NCI-H128 (cell line): ENCODE data around the gene IL10.

Experiments used
- DNase-seq: peaks from one replicate; lab custom pipeline; 2025; ENCODE audit not compliant: unreplicated experiment; lab: John Stamatoyannopoulos, UW

IL10 gene

DNA sequence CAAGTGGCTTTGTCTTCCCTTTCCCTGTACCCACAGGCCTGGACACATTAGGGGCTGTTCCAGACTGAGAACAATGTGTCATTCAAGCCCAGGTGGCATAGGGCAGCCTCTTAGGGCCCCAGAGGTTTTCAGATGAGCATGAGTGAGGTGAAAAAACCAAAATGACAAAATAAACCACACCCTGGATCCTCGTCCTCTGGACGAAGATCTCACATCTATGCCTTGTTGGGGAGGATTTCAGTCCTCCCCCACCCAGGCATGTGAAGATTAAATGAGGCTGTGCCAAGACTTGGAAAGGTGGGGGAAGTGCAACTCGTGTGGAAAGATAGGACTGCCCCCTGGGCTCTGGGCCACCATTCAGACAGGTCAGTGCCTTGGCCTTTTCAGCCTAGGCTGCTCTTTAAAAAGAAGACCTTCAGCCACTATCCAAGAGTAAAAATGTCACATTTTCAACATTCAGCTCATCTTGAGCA lies 34.5 kb downstream of the IL10 start:
- no peak for DNase-seq

DNA sequence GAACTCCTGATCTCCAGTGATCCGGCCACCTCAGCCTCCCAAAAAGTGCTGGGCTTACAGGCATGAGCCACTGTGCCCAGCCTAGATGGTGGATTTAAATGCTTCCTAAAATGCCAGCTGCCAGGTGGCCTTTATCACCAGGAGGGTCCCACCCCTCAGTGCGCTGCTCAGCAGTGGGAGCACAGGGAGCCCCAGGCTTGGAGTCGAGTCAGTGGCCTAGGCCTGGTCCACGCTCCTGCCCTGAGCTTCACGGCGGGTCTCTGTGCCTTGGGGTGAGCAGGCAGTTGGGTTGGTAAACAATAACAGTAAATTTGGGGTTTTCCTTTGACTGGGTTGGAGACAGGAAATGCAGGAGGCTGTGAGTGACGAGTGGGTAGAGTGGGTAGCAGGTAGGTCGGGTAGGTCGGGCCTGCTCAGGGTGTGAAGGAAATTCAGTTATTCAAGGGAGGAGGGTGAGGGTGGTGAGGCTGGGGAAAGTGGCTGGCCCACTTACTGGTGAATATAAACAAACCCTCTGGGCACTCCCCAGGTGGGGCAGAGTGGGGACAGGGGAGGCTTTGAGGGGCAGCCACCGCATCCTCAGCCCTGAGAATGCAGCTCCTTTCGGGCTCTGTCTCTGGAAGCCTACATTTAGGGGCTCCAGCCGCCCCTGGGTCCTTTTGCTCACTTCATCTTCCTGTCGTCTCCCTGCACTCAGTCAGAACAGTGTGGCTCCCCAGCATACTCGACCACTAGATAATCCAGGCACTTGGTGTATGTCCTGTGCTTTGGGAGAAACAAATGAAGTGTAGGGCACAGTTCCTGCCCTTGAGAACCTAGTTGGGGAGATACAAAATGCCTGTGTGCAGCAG lies 35.2 kb downstream of the IL10 start:
- no peak for DNase-seq

DNA sequence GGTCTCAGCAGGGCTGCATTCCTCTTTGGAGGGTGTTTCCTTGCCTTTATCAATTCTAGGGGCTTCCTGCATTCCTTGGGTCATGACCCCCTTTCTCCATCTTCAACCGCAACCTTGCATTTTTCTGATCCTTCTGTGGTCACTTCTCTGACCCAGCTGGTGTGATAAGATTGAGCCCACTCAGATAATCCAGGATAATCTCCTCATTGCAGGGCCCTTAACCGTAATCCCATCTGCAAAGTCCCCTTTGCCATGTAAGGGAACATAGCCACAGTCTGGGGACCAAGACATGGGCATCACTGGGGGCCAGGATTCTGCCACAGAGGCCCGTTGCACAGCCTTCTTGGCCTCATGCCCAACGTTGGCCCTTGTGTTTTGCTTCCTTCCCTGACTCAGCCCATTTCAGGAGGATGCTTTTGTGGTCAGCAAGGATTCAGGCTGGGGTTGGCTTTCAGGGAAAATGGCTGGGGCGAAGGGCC lies 36.7 kb downstream of the IL10 start:
- DNase-seq: no peak

DNA sequence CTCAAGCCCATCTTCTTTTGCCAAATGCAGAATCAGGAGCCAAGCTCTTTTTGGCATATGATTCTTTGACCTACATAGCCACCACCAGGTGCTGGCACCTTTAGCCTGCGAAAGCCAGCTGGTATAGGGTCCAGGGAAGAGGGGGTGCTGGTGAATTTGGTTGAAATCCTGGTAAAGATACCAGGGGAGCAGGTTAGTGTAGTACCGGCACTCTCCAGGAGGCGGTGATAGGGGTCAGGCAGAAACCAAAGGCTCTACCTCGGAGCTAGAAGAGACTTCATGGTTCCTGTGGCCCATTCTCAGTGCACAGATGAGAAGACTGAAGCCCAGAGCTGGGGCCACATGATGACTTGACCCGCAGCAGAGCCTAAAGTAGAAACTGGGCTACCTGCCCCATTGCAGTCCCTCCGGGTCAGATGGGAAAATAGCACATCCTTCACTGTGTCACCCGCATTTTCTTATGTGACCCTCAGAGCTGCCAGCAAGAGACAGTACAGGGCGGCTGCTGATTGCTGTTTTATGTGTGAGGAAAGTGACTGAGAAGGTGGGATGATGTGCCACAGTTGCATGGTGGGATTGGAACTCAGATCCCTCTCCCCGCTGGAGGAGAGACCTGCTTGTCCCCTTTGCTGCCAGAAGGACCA lies 37.7 kb downstream of the IL10 start:
- no peak for DNase-seq

DNA sequence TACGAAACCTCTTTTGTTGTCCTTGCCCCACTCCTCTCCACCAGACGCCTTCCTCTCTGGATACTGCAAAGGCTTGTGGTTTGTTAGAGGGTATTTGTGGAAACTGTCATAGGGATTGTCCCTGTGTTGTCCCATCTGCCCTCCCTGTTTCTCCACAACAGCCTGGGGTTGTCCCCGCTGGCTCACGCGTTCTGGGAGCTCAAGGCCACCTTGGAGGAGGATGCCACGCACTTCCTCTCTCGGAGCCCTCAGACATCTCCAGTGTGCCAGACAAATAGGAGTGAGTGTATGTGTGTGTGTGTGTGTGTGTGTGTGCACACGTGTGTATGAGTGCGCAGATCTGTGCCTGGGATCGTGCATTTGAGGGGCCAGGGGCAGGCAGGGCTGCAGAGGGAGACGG lies 39.3 kb downstream of the IL10 start:
- no peak for DNase-seq

DNA sequence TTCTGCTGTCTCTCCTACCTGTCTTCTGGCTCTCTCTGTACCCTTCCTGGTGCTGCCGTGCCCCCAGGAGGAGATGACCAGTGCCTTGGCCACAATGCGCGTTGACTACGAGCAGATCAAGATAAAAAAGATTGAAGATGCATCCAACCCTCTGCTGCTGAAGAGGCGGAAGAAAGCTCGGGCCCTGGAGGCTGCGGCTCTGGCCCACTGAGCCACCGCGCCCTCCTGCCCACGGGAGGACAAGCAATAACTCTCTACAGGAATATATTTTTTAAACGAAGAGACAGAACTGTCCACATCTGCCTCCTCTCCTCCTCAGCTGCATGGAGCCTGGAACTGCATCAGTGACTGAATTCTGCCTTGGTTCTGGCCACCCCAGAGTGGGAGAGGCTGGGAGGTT lies 39.8 kb downstream of the IL10 start:
- DNase-seq: no peak

DNA sequence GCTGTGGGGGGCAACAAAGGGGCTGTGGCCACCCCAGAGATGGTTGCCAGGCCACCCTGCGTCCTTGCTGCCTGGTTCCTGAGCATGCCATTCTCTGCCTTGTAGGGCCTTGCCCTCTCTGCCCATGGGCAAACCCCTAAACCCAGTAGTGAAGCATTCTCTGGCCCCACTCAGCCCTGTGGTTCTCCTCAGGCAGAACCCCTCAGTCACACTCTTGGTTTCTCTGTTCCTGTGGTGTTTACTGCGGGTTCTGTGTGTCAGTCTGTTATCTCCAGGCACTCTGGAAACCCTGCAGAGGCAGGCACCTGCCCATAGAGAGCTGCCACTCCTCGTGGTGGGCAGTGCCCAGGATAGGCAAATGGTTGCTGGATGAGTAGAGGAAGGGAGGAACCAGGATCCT lies 42.8 kb downstream of the IL10 start:
- DNase-seq: no peak

DNA sequence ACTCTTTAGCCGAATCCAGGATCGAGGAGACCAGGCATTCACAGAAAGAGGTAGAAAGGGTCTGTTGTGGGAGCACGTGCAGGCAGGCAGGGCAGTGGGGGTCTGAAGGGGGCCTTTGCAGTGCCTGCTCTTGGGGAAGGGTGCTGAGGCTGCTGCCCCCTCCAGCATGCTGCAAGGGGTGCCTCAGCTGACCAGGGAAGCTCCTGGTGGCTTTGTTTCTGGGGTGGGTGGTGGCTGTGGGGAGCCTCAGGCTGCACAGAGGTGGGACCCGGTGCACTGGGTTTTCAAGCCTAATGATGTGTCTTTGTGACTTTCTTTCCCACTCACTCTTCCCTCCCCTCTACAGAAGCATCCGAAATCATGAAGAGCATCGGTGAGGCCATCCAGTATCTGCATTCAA lies 43.2 kb downstream of the IL10 start:
- DNase-seq: no peak

DNA sequence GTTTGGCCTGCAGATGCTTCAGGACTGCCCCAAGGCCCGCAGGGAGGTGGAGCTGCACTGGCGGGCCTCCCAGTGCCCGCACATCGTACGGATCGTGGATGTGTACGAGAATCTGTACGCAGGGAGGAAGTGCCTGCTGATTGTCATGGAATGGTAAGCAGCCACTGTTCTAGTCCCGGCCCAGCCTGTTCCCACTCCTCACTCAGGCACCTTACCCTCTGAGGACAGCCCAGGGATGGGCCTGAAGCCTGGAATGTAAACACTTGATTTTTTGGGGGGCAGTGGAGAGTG lies 43.7 kb downstream of the IL10 start:
- DNase-seq: no peak

DNA sequence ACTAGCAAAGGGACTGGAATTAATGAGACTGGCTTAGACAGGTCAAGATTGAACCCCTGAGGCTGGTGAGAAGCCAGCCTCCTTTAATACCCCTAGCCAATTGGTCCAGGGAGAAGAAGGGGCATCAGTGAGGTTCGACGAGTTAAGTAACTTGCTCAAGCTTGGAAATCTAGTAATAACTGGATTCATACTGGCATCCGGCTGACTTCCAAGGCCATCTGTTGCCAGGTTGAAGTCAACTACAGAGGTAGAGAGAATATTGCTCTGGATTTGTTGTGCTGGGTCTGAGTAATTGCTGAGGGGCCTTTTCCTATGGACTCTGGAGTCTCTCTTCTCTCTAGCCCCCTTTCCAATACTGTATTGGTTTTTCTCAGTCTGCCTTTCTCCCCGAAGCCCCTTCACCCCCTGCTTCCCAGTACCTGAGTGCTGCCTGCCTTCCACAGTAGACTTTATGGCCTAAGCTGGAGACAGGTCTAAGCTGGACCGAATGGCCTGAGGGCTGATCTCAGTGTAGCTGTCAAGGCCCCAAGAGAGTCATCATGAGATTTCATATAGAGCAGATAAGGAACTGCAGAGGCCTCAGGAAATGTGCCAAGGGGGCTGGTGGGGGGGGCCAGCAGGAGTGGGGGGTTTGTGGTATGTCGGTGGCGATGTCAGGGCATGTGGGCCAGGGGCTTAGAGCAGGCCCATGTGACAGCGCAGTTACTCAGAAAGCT lies 44.2 kb downstream of the IL10 start:
- DNase-seq: no peak

DNA sequence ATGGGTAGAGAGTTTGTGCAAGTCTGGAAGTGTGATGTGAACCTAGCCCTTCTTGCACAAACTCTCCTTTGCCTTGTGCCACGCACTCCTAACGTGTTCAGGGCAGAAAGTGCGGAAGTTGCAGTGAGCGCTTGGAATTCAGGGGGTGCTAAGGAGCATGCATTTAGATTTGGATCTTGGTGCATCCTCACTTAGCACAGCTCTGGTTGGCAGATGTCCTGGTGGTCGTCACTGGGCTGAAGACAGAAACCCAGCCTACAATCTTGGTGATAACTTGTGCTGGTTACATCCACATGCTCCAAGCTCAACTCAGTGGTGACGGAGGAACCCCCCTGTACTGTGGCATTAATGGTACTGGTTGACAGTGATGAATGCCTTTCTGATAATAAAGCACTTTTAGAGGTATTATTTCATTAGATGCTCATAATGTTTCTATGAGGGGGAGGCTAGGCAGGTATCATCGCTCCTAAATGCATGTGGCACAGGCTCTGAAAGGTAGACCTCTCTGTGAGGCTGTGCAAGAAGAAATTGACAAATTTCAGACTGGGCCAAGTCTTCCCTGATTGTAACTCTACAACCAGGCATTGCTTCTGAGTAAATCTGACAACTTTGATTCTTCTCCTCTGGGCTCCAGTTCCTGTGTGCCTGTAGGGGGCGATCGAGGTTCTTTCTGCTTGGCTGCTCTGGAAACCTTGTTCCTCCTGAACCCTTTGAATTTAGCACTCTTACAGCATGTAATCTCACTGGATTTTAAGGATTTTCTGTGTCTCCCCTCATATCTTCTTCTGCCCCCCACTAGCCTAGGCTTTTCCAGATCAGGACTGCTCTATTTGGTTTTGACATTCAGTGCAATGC lies 47.0 kb downstream of the IL10 start:
- DNase-seq: no peak

DNA sequence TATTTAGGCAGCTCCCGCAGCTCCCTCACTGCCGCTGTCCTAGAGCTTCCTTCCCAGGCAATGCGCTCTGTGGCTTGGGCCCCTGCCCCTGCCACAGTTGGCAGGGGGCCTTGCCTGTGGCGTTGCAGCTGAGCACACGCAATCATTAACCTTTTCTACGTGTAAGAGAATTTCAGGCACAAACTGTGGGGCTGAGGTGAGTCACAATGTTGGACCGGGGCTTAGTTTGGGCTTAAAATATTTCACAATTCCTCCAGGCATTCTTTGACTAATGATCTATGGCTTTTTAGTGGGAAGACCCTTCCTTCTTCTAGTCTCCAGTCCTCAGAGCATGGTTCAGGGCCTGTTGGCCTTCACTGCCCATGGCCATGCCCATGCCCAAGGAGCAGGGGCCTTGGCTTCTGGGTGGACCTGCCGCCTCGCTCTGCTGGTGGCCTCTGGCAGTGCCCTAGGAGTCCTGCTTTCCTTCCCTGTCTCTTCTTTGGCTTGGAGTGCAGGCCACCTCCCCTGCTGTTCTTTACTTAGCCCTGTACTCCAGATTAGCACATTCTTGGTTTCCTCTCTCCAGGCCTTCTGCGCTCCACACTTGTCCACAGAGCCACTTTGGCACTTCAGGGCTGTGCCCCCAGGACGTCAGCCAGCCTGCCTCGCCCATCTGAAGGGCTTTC lies 48.4 kb downstream of the IL10 start:
- no peak for DNase-seq

DNA sequence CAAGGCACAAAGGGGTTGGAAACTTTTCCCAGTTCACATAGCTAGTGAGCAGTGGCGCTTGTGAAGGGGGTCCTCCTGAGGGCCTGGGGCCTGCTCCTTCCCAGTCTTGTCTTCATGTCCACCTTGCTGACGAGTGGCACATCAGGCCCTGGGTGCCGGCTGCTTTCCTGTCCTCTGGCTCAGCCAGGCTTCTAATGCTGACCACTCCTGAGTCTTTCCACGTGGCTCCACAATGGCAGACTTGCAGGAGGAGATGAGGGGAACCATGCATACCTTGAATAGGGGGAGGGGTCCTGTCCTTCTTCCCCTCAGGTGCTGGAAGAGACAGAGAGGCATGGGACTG lies 48.9 kb downstream of the IL10 start:
- no peak for DNase-seq

DNA sequence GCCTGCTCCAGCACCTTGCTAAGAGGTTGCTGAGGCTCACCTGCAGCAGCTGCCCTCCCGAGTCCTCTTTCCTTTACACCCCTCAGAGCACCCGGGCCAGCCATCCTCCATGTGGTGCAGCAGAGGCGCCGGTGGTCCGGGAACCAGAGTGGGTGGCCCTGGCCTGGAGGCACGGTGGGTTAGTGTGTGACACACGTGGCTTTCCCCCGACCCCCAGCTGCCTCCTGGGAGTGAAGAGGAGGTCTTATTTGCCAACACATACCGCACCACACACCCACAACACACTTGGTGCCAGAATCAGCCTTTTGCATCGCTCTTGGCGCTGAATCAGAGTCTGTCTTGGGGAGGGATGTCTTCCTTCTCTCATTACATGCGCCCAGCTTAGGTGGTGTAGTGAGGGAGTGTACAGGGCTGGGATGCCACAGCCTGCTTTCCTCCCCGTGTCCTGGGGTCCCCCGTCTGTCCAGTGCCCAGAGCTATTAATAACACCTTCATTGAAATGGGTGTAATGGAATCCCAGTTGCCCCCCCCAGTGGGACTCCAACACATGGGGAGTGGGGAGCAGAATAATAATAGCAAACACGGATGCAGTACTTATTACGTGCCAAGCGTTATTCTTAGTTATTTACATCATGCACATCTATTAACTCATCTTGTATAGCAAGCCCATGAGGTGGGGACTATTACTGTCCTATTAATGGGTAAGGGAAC lies 49.4 kb downstream of the IL10 start:
- DNase-seq: no peak

DNA sequence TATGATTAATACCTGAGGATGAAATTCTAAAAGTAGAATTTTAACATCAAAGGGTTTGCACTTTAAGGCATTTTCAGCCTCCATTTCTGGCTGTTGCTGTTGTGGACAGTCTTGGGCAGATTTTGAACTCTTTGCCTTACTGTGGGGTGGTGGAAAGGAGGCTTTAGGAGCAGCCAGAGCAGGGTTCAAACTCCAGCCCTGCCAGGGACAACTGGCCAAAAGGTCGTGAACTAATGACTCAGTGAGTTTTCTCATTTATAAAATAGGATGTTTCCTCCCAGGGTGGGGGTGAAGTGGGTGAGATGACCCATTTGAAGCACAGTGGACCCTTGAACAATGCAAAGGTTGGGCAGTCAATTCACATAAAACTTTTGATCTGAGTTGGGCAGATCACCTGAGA lies 50.8 kb downstream of the IL10 start:
- DNase-seq: no peak

DNA sequence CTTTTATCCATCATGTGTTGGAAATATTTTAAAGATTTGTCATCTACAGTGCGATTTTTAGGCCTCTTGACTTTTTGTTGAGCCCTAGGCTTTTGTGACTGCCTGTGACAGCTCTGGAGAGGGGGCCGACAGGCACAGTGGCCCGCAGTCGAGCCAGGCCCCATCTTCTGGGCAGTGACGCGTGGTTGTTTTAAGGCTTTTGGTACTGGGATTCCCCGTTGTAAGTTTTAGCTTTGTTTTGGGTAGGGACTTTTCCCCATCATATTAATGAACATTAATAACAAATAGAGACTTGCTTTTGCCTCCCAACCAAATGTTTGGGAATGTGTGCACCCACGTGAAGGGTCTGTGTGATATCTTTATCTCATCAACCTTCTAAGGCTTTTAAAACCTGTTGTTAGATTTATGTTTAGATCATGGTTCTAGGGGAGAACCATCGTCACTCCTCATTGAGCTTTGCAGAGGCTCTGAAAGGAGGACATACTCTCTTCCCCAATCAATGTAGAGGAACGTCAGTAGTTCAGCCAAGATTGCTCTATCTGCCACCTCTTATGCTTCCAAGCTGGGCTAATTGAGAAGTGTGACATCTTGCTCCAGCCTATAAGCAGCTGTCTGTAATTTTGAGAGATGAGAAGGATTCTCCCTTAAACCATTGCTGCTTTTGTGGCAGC lies 53.0 kb downstream of the IL10 start:
- no peak for DNase-seq

DNA sequence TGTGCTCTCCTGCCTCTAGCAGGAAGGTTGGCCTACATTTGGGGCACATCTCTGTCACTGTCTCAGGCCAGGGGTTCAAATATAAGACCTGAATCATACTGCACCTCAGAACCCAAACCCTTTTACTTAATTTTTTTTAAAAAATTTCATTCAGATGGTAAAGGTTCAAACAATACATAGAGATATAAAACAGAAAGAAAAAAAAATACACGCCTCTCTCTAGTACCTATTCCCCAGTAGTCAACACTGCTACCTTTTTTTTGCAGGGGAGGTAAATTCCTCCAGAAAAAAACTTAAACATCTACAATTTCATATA lies 54.7 kb downstream of the IL10 start:
- DNase-seq: no peak
